ENCODE results near the gene SHMT2. TPM values are rescaled to one million over a fixed set of nuclear protein-coding genes. Genes with fewer than 3 reads are reported as not detected.

SHMT2 gene
- total and polyA plus RNA-seq, 9 of the 15 experiments (the other 6 are each of a cell fraction or from before 2014, with no cell fraction given): 46.1 to 319 (median 115) TPM

- TF ChIP-seq FOXP1 (CRISPR knock-in tag; IDR thresholded peaks at IDR 0.05) (peak; percentile 91), TBL1XR1 (IDR thresholded peaks at IDR 0.05; ENCODE audit: low read length in 2 of 2) (0 out of 4 replicates have a peak, but pooled peaks of 1 of the 2 experiments have one; percentile 62), MTA3 (IDR thresholded peaks at IDR 0.05; ENCODE audit: borderline replicate concordance) (peak; percentile 68; the same call in 1 of the 2 replicates), THAP12 (CRISPR knock-in tag; IDR thresholded peaks at IDR 0.05) (0 out of 2 replicates have a peak, but pooled peaks have one; percentile 20), TEAD1 (CRISPR knock-in tag; IDR thresholded peaks at IDR 0.05) (peak in 1 of 2 experiments; percentile 85; a peak in 2 of 4 replicates), CBX3 (IDR thresholded peaks at IDR 0.05; ENCODE audit: borderline replicate concordance in 1 of 2, low read length in 2 of 2) (peak in 1 of 2 experiments; percentile 57; a peak in 1 of 3 replicates), RBM17 (IDR thresholded peaks at IDR 0.05; ENCODE audit: borderline replicate concordance, low read depth, low read length) (no peak), MCM5 (IDR thresholded peaks at IDR 0.05; ENCODE audit: low read depth) (no peak), CREM (IDR thresholded peaks at IDR 0.05; ENCODE audit: low read depth) (peak; percentile 52), ZNF764 (CRISPR knock-in tag; IDR thresholded peaks at IDR 0.05; ENCODE audit: low read depth) (peak; percentile 67; the same call in 1 of the 2 replicates), NR2C2 (CRISPR knock-in tag; IDR thresholded peaks at IDR 0.05) (0 out of 2 replicates have a peak, but pooled peaks have one; percentile 47), NR2C2 (tag; IDR thresholded peaks at IDR 0.05) (peak; percentile 82), CREB1 (IDR thresholded peaks at IDR 0.05) (no peak; the same call in none of the 2 replicates), CREB1 (CRISPR knock-in tag; IDR thresholded peaks at IDR 0.05) (peak; percentile 82), DPF2 (IDR thresholded peaks at IDR 0.05) (no peak), TSHZ1 (CRISPR knock-in tag; IDR thresholded peaks at IDR 0.05) (no peak), FOXK2 (conservative IDR thresholded peaks at IDR 0.05 in 1 of 2, IDR thresholded peaks at IDR 0.05 in 1 of 2; ENCODE audit: low read depth in 2 of 2) (no peak), RCOR1 (IDR thresholded peaks at IDR 0.05; ENCODE audit: borderline replicate concordance in 1 of 2, low read depth in 2 of 2, low read length in 2 of 2) (peak in 1 of 2 experiments; percentile 79; a peak in 2 of 4 replicates)
- TF ChIP-seq, protein P1, sequence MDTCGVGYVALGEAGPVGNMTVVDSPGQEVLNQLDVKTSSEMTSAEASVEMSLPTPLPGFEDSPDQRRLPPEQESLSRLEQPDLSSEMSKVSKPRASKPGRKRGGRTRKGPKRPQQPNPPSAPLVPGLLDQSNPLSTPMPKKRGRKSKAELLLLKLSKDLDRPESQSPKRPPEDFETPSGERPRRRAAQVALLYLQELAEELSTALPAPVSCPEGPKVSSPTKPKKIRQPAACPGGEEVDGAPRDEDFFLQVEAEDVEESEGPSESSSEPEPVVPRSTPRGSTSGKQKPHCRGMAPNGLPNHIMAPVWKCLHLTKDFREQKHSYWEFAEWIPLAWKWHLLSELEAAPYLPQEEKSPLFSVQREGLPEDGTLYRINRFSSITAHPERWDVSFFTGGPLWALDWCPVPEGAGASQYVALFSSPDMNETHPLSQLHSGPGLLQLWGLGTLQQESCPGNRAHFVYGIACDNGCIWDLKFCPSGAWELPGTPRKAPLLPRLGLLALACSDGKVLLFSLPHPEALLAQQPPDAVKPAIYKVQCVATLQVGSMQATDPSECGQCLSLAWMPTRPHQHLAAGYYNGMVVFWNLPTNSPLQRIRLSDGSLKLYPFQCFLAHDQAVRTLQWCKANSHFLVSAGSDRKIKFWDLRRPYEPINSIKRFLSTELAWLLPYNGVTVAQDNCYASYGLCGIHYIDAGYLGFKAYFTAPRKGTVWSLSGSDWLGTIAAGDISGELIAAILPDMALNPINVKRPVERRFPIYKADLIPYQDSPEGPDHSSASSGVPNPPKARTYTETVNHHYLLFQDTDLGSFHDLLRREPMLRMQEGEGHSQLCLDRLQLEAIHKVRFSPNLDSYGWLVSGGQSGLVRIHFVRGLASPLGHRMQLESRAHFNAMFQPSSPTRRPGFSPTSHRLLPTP (IDR thresholded peaks at IDR 0.05; ENCODE audit: borderline replicate concordance, extremely low read depth, insufficient read length): no peak
Measured at GRCh38 chr12:57238854-57239554, 9.5 kb downstream of the SHMT2 start (continued).

Measured in K562 (cell line).